ENCODE results near the gene CLEC4M. TPM values are rescaled to one million over a fixed set of nuclear protein-coding genes. Genes with fewer than 3 reads are reported as not detected.
"Not testable (repeated sequence)": the region's sequence is repeated elsewhere in the genome, so short reads cannot be mapped to it uniquely, and the experiment has no call there.

CLEC4M gene
- total RNA-seq, 1 experiment from 2014 or later, result not detected

GRCh38 chr19:7744871-7745650, 18.0 kb upstream of the CLEC4M start:
- TF ChIP-seq CTCF (conservative IDR thresholded peaks at IDR 0.05), result no peak
- Histone ChIP-seq H2BK15ac (ENCODE audit: low read depth, low read length) (no peak overlapping the region), H3K27me3 (ENCODE audit: insufficient read depth, low read length) (no peaks in the 10 kb centered on the region), H3K79me2 (ENCODE audit: insufficient read depth, low read length) (no peaks in the 10 kb centered on the region), H3K4me2 (ENCODE audit: insufficient read depth, insufficient read length, low read length) (no peak overlapping the region), H3K18ac (ENCODE audit: insufficient read length, low read depth, low read length) (no peak overlapping the region), H3T11ph (ENCODE audit: low read length) (no peak overlapping the region), H3K79me1 (ENCODE audit: insufficient read depth, low read depth, low read length, poor library complexity, severe bottlenecking) (no peaks in the 10 kb centered on the region), H2AFZ (ENCODE audit: low read length) (no peak overlapping the region), H2BK5ac (ENCODE audit: insufficient read length, low read length) (no peak overlapping the region), H4K20me1 (ENCODE audit: control insufficient read depth, insufficient read depth, insufficient read length) (no peaks in the 10 kb centered on the region), H3K4ac (ENCODE audit: low read depth, low read length) (no peak overlapping the region), H3K27ac (ENCODE audit: insufficient read length, low read depth, low read length) (no peak overlapping the region), H2AK5ac (ENCODE audit: insufficient read length, low read length) (no peak overlapping the region), H4K5ac (ENCODE audit: insufficient read length, low read depth, low read length) (no peak overlapping the region), H2BK12ac (ENCODE audit: insufficient read length, low read depth, low read length) (no peak overlapping the region), H3K14ac (ENCODE audit: insufficient read depth, low read length) (no peak overlapping the region), H3K23me2 (ENCODE audit: insufficient read length, low read depth, low read length, poor library complexity, severe bottlenecking) (no peaks in the 10 kb centered on the region), H3K9ac (ENCODE audit: extremely low read depth, insufficient read length, low read length) (no peak overlapping the region), H4K8ac (replicated peaks; ENCODE audit: insufficient read length, low read depth, low read length) (no peak overlapping the region), H4K91ac (ENCODE audit: insufficient read length, low read depth, low read length) (no peak overlapping the region), H3K56ac (ENCODE audit: insufficient read length, low read depth, low read length) (no peak overlapping the region), H2BK20ac (ENCODE audit: low read depth, low read length, poor library complexity, severe bottlenecking) (no peak overlapping the region), H2BK120ac (ENCODE audit: low read depth, low read length, poor library complexity, severe bottlenecking) (no peak overlapping the region), H3K9me3 (ENCODE audit: control insufficient read depth, low read depth, low read length) (no peaks in the 10 kb centered on the region), H3K23ac (ENCODE audit: insufficient read length, low read depth, low read length) (no peak overlapping the region), H3K4me1 (ENCODE audit: insufficient read depth, low read length) (peaks cover 9% of the 10 kb centered on the region; the same call in 1 of the 2 replicates)
- Mint-ChIP-seq H3K27ac (no peak overlapping the region; a peak in 1 of 7 replicates), H3K36me3 (ENCODE audit: insufficient read depth in 1 of 3, low read depth in 3 of 3) (peaks cover 0 to 4% (median 0%) of the 10 kb centered on the region in 3 experiments; a peak in 4 of 7 replicates), H3K4me3 (no peak overlapping the region), H3K27me3 (ENCODE audit: low read depth) (peaks cover 37% of the 10 kb centered on the region), H3K9me3 (peaks cover 2 to 5% of the 10 kb centered on the region in 2 experiments; a peak in 4 of 5 replicates), H3K4me1 (peaks cover 20 to 25% of the 10 kb centered on the region in 2 experiments)
- WGBS (ENCODE audit: extremely low coverage, insufficient read length, low lambda C conversion rate), result no CpG with 5 or more reads among the region's 12 CpGs
- DNase-seq, result no peak

GRCh38 chr19:7746306-7746705, 16.7 kb upstream of the CLEC4M start:
- H3K18ac ChIP-seq (ENCODE audit: insufficient read length, low read depth, low read length); H3T11ph ChIP-seq (ENCODE audit: low read length); H3K23me2 ChIP-seq (ENCODE audit: insufficient read length, low read depth, low read length, poor library complexity, severe bottlenecking); H3K79me1 ChIP-seq (ENCODE audit: insufficient read depth, low read depth, low read length, poor library complexity, severe bottlenecking); H3K14ac ChIP-seq (ENCODE audit: insufficient read depth, low read length); H2AFZ ChIP-seq (ENCODE audit: low read length); H3K9me3 Mint-ChIP-seq; H3K4me2 ChIP-seq (ENCODE audit: insufficient read depth, insufficient read length, low read length); H4K5ac ChIP-seq (ENCODE audit: insufficient read length, low read depth, low read length); H3K23ac ChIP-seq (ENCODE audit: insufficient read length, low read depth, low read length); H2BK20ac ChIP-seq (ENCODE audit: low read depth, low read length, poor library complexity, severe bottlenecking); H4K91ac ChIP-seq (ENCODE audit: insufficient read length, low read depth, low read length); H2BK5ac ChIP-seq (ENCODE audit: insufficient read length, low read length); H2BK120ac ChIP-seq (ENCODE audit: low read depth, low read length, poor library complexity, severe bottlenecking); H3K27ac ChIP-seq (ENCODE audit: insufficient read length, low read depth, low read length); H3K4ac ChIP-seq (ENCODE audit: low read depth, low read length); H3K9me3 ChIP-seq (ENCODE audit: control insufficient read depth, low read depth, low read length); H3K27me3 ChIP-seq (ENCODE audit: insufficient read depth, low read length); H4K8ac ChIP-seq (replicated peaks; ENCODE audit: insufficient read length, low read depth, low read length); H2AK5ac ChIP-seq (ENCODE audit: insufficient read length, low read length); H2BK12ac ChIP-seq (ENCODE audit: insufficient read length, low read depth, low read length); H3K4me1 ChIP-seq (ENCODE audit: insufficient read depth, low read length); H3K79me2 ChIP-seq (ENCODE audit: insufficient read depth, low read length); H4K20me1 ChIP-seq (ENCODE audit: control insufficient read depth, insufficient read depth, insufficient read length); H2BK15ac ChIP-seq (ENCODE audit: low read depth, low read length); H3K27ac Mint-ChIP-seq; H3K56ac ChIP-seq (ENCODE audit: insufficient read length, low read depth, low read length); DNase-seq; H3K36me3 Mint-ChIP-seq (ENCODE audit: insufficient read depth in 1 of 3, low read depth in 3 of 3); H3K4me3 Mint-ChIP-seq; H3K9ac ChIP-seq (ENCODE audit: extremely low read depth, insufficient read length, low read length): not testable (repeated sequence)
- Mint-ChIP-seq H3K4me1 (peaks cover 25 to 37% of the 10 kb centered on the region in 2 experiments), H3K27me3 (ENCODE audit: low read depth) (peaks cover 27% of the 10 kb centered on the region)
- WGBS (ENCODE audit: extremely low coverage, insufficient read length, low lambda C conversion rate), result no CpG with 5 or more reads among the region's 4 CpGs

All from H9 (cell line).